ENCODE measurements around the gene HSPA1L. TPM values are rescaled to one million over a fixed set of nuclear protein-coding genes. Genes with fewer than 3 reads are reported as not detected.
A peak's percentile ranks its signal among the peaks of the same experiment; 100 is the strongest.
"Not testable (repeated sequence)": the region's sequence is repeated elsewhere in the genome, so short reads cannot be mapped to it uniquely, and the experiment has no call there.

HSPA1L gene
- total and polyA plus RNA-seq, 7 experiments from 2014 or later, result 2.3 to 5.5 (median 3.7) TPM

DNA sequence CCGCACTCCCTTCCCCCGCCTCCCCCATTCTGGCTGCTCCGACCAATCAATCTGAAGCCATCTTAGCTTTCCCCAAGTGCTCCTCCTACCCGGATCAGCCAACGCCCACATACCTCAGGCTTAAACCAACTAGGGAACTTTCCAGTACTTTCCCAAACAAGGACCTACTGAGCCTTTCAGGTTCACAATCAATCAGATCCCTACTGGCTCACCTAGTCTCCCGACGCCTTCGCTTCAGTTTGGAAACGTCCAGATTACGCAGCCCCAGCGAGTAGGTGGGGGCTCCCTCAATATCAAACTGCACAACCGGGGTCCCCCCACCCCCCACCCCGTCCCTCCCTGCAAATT lies 432 bp downstream of the HSPA1L start:
- Histone ChIP-seq H3K36me3 (ENCODE audit: control insufficient read depth in 2 of 3, insufficient read depth in 3 of 3, low read length in 3 of 3) (peaks cover 0 to 22% (median 0%) of the 10 kb centered on the region in 3 experiments), H3K27ac (ENCODE audit: low read depth, low read length) (peak overlapping the region; percentile 78), H3K9me3 (ENCODE audit: control insufficient read depth in 2 of 3, low read length in 3 of 3) (no peaks in the 10 kb centered on the region), H3K4me1 (ENCODE audit: control insufficient read depth in 2 of 2, insufficient read depth in 2 of 2, low read length in 2 of 2) (peaks cover 17 to 27% of the 10 kb centered on the region in 2 donors), H3K4me3 (ENCODE audit: low read length) (peak overlapping the region; percentile 68), H3K27me3 (ENCODE audit: control insufficient read depth in 2 of 2, insufficient read depth in 2 of 2, low read length in 2 of 2) (no peaks in the 10 kb centered on the region)
- intact Hi-C loops (cut with micrococcal nuclease), result loop anchor here (2.0 kb wide), 4 partner anchors 18 to 76 kb away; partner anchors contain the start of gene VARS1 (in 1 of the 2)
- Mint-ChIP-seq H3K4me3 (peak overlapping the region; percentile 85 to 96 (median 94)), H3K9me3 (no peaks in the 10 kb centered on the region), H3K36me3 (peaks cover 4 to 20% (median 5%) of the 10 kb centered on the region in 5 donors), H3K4me1 (peaks cover 7 to 43% (median 38%) of the 10 kb centered on the region in 7 donors), H3K27ac (peak overlapping the region; percentile 86 to 93 (median 90)), H3K27me3 (no peaks in the 10 kb centered on the region)
- POLR2A ChIA-PET, result interaction anchor here (0.6 to 3.0 kb wide), 16 partner anchors 8 to 234 kb away, joined by 3 to 24 read pairs (median 6); partner anchors contain the start of genes ABHD16A, DDAH2, GPANK1 and HSPA1B
- CTCF ChIA-PET, result interaction anchor here (1.0 to 1.6 kb wide), 4 partner anchors 13 to 133 kb away, joined by 3 to 5 read pairs (median 4); partner anchors contain the start of genes HSPA1B, LY6G5C and VARS1
- DNase-seq (peak in 6 of 9 donors; percentile 41 to 75 (median 56)), ATAC-seq (peak; percentile 71)

GRCh38 chr6:31813465-31813849 lies 1.6 kb downstream of the HSPA1L start:
- Histone ChIP-seq H3K27me3 (ENCODE audit: control insufficient read depth in 2 of 2, insufficient read depth in 2 of 2, low read length in 2 of 2) (no peaks in the 10 kb centered on the region), H3K36me3 (ENCODE audit: control insufficient read depth in 2 of 3, insufficient read depth in 3 of 3, low read length in 3 of 3) (peaks cover 0 to 22% (median 0%) of the 10 kb centered on the region in 3 experiments), H3K4me1 (ENCODE audit: control insufficient read depth in 2 of 2, insufficient read depth in 2 of 2, low read length in 2 of 2) (peaks cover 13 to 18% of the 10 kb centered on the region in 2 donors), H3K4me3 (ENCODE audit: low read length) (no peak overlapping the region), H3K27ac (ENCODE audit: low read depth, low read length) (peak overlapping the region; percentile 55), H3K9me3 (ENCODE audit: control insufficient read depth in 2 of 3, low read length in 3 of 3) (no peaks in the 10 kb centered on the region)
- Mint-ChIP-seq H3K4me3 (peak overlapping the region in 9 of 10 donors; percentile 70 to 96 (median 94)), H3K27me3 (no peaks in the 10 kb centered on the region), H3K36me3 (peaks cover 4 to 19% (median 8%) of the 10 kb centered on the region in 5 donors), H3K9me3 (no peaks in the 10 kb centered on the region), H3K27ac (peak overlapping the region in 8 of 9 donors; percentile 63 to 90 (median 77)), H3K4me1 (peaks cover 7 to 44% (median 33%) of the 10 kb centered on the region in 7 donors)
- ChIA-PET POLR2A (interaction anchor here (0.9 to 3.0 kb wide), 10 partner anchors 13 to 149 kb away, joined by 3 to 24 read pairs (median 4); partner anchors contain the start of genes ABHD16A, GPANK1, HSPA1B and LY6G6D), CTCF (interaction anchor here (0.6 to 1.6 kb wide), 5 partner anchors 15 to 164 kb away, joined by 3 to 5 read pairs (median 3); partner anchors contain the start of genes LY6G5C and VARS1)
- intact Hi-C loops (cut with micrococcal nuclease), result no loop called here
- ATAC-seq (no peak), DNase-seq (no peak)

DNA sequence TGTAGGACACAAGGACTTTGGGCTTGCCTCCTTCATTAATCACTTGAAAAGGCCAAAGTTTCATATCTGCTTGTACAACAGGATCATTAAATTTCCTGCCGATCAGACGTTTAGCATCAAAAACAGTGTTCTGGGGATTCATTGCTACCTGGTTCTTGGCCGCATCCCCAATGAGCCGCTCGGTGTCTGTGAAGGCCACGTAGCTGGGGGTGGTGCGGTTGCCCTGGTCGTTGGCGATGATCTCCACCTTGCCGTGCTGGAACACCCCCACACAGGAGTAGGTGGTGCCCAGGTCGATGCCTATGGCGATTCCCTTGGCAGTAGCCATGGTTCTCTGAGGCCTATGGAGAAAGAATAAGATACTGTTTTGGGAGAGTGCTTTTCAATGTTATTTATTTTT lies 3.4 kb downstream of the HSPA1L start:
- H3K27me3 Mint-ChIP-seq, result no peaks in the 10 kb centered on the region
- ATAC-seq (no peak), DNase-seq (no peak)
- H3K4me3 Mint-ChIP-seq, result no peak overlapping the region
- POLR2A ChIA-PET, result interaction anchor here (0.6 kb wide), 1 partner anchor 32 kb away, joined by 5 read pairs; no protein-coding TSS in a partner anchor
- no peak overlapping the region for H3K4me3 ChIP-seq (ENCODE audit: low read length)
- peaks cover 11 to 38% (median 27%) of the 10 kb centered on the region in 7 donors for H3K4me1 Mint-ChIP-seq
- H3K4me1 ChIP-seq (ENCODE audit: control insufficient read depth in 2 of 2, insufficient read depth in 2 of 2, low read length in 2 of 2), result peaks cover 7 to 22% of the 10 kb centered on the region in 2 donors
- intact Hi-C loops (cut with micrococcal nuclease), result no loop called here
- H3K27me3 ChIP-seq (ENCODE audit: control insufficient read depth in 2 of 2, insufficient read depth in 2 of 2, low read length in 2 of 2), result no peaks in the 10 kb centered on the region
- peak overlapping the region in 1 of 9 donors; percentile 8 for H3K27ac Mint-ChIP-seq
- peaks cover 0 to 22% (median 0%) of the 10 kb centered on the region in 3 experiments for H3K36me3 ChIP-seq (ENCODE audit: control insufficient read depth in 2 of 3, insufficient read depth in 3 of 3, low read length in 3 of 3)
- peaks cover 4 to 19% (median 8%) of the 10 kb centered on the region in 5 donors for H3K36me3 Mint-ChIP-seq
- H3K9me3 Mint-ChIP-seq, result no peaks in the 10 kb centered on the region
- CTCF ChIA-PET, result no interaction called here
- no peak overlapping the region for H3K27ac ChIP-seq (ENCODE audit: low read depth, low read length)
- no peaks in the 10 kb centered on the region for H3K9me3 ChIP-seq (ENCODE audit: control insufficient read depth in 2 of 3, low read length in 3 of 3)

DNA sequence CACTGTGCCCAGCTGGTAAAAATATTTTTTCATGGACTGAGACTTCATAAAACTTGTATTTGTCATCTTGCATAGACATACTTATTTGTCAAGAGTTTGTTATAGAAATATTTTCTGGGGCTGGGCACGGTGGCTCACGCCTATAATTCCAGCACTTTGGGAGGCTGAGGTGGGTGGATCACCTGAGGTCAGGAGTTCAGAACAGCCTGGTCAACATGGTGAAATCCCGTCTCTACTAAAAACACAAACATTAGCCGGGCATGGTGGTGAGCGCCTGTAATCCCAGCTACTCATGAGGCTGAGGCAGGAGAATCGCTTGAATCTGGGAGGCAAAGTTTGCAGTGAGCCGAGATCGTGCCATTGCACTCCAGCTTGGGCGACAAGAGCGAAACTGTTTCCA lies 6.5 kb downstream of the HSPA1L start:
- ATAC-seq; H3K9me3 ChIP-seq (ENCODE audit: control insufficient read depth in 2 of 3, low read length in 3 of 3); H3K27ac ChIP-seq (ENCODE audit: low read depth, low read length); intact Hi-C loops (cut with micrococcal nuclease); CTCF ChIA-PET; H3K27me3 ChIP-seq (ENCODE audit: control insufficient read depth in 2 of 2, insufficient read depth in 2 of 2, low read length in 2 of 2); DNase-seq; H3K27me3 Mint-ChIP-seq; H3K4me3 Mint-ChIP-seq; H3K9me3 Mint-ChIP-seq; H3K4me3 ChIP-seq (ENCODE audit: low read length): not testable (repeated sequence)
- peaks cover 11 to 27% of the 10 kb centered on the region in 2 donors for H3K4me1 ChIP-seq (ENCODE audit: control insufficient read depth in 2 of 2, insufficient read depth in 2 of 2, low read length in 2 of 2)
- peaks cover 21 to 51% (median 33%) of the 10 kb centered on the region in 7 donors for H3K4me1 Mint-ChIP-seq
- H3K36me3 ChIP-seq (ENCODE audit: control insufficient read depth in 2 of 3, insufficient read depth in 3 of 3, low read length in 3 of 3), result peaks cover 0 to 18% (median 0%) of the 10 kb centered on the region in 3 experiments
- H3K27ac Mint-ChIP-seq, result peak overlapping the region in 3 of 9 donors; percentile 38 to 68 (median 59)
- H3K36me3 Mint-ChIP-seq, result peaks cover 4 to 19% (median 8%) of the 10 kb centered on the region in 5 donors
- POLR2A ChIA-PET, result interaction anchor here (1.2 to 3.4 kb wide), 3 partner anchors 10 to 39 kb away, joined by 3 to 29 read pairs (median 24); partner anchors contain the start of gene HSPA1B

- peaks cover 16 to 47% (median 30%) of the 10 kb centered on the region in 7 donors for H3K4me1 Mint-ChIP-seq
- Histone ChIP-seq H3K9me3 (ENCODE audit: control insufficient read depth in 2 of 3, low read length in 3 of 3) (no peaks in the 10 kb centered on the region), H3K4me1 (ENCODE audit: control insufficient read depth in 2 of 2, insufficient read depth in 2 of 2, low read length in 2 of 2) (peaks cover 9 to 14% of the 10 kb centered on the region in 2 donors), H3K4me3 (ENCODE audit: low read length) (peak within 1 kb of the TSS; percentile 92), H3K36me3 (ENCODE audit: control insufficient read depth in 2 of 3, insufficient read depth in 3 of 3, low read length in 3 of 3) (peaks cover 0 to 17% (median 0%) of the 10 kb centered on the region in 3 experiments), H3K27me3 (ENCODE audit: control insufficient read depth in 2 of 2, insufficient read depth in 2 of 2, low read length in 2 of 2) (no peaks in the 10 kb centered on the region), H3K27ac (ENCODE audit: low read depth, low read length) (peak within 1 kb of the TSS; percentile 89)
- H3K27me3 Mint-ChIP-seq, result no peaks in the 10 kb centered on the region
- peak; percentile 96 to 98 (median 98) for DNase-seq
- intact Hi-C loops (cut with micrococcal nuclease), result loop anchor here (1.0 kb wide), 3 partner anchors 9 to 67 kb away; partner anchors contain the start of gene VARS1 (in 1 of the 2)
- peak within 1 kb of the TSS; percentile 88 to 97 (median 93) for H3K27ac Mint-ChIP-seq
- H3K4me3 Mint-ChIP-seq, result peak within 1 kb of the TSS; percentile 86 to 95 (median 92)
- H3K36me3 Mint-ChIP-seq, result peaks cover 4 to 21% (median 12%) of the 10 kb centered on the region in 5 donors
- CTCF ChIA-PET, result interaction anchor here (0.6 to 2.0 kb wide), 8 partner anchors 9 to 77 kb away, joined by 3 to 11 read pairs (median 6); partner anchors contain the start of genes DDAH2, HSPA1B and VARS1
- ATAC-seq, result peak; percentile 100
- POLR2A ChIA-PET, result interaction anchor here (0.6 to 3.4 kb wide), 26 partner anchors 8 to 1470 kb away, joined by 3 to 30 read pairs (median 5); partner anchors contain the start of genes ABHD16A, B3GALT4, BAG6 and C6orf47
- H3K9me3 Mint-ChIP-seq, result no peaks in the 10 kb centered on the region
These were observed 8.4 kb downstream of the HSPA1L start, which contains the start of gene LSM2 for GRCh38 chr6:31806470-31807272. Gene LSM2 (minus strand): TSS chr6:31806966. CDS start chr6:31806757, 209 bp downstream.

Measured in naive thymus-derived CD4-positive, alpha-beta T cell (primary cell).